Smooth muscle cell (in vitro differentiated cells): ENCODE data around the gene PDC. TPM values are rescaled to one million over a fixed set of nuclear protein-coding genes. Genes with fewer than 3 reads are reported as not detected.

Experiments used
- DNase-seq: peaks from one replicate; lab custom pipeline; 2025; ENCODE audit not compliant: unreplicated experiment; lab: John Stamatoyannopoulos, UW
- H2AFZ ChIP-seq: fragments of 200-600 bp; sonication (generic); 2 replicates; pipeline ENCODE4 v1.6.0; 2016; ENCODE audit warnings: antibody characterized with exemption, low read depth, mild to moderate bottlenecking
- H3F3A ChIP-seq: fragments of 200-600 bp; sonication (generic); 2 replicates; pipeline ENCODE4 v1.6.0; 2017; ENCODE audit warnings: antibody characterized with exemption, low read depth
- H3K27ac ChIP-seq: fragments of 200-600 bp; sonication (generic); 2 replicates; pipeline ENCODE4 v1.5.1; 2016; ENCODE audit warnings: low read depth, mild to moderate bottlenecking
- H3K27me3 ChIP-seq: fragments of 200-600 bp; sonication (generic); 2 replicates; pipeline ENCODE4 v1.6.1; 2016; ENCODE audit warnings: low read depth, mild to moderate bottlenecking
- H3K36me3 ChIP-seq: fragments of 200-600 bp; sonication (generic); 2 replicates; pipeline ENCODE4 v1.5.1; 2016; ENCODE audit warnings: low read depth
- H3K4me1 ChIP-seq: fragments of 200-600 bp; sonication (generic); 2 replicates; pipeline ENCODE4 v1.5.1; 2016; ENCODE audit warnings: low read depth
- H3K4me2 ChIP-seq: fragments of 200-600 bp; sonication (generic); 2 replicates; pipeline ENCODE4 v1.6.0; 2016; ENCODE audit warnings: mild to moderate bottlenecking
- H3K4me3 ChIP-seq: fragments of 200-600 bp; sonication (generic); 2 replicates; pipeline ENCODE4 v1.5.1; 2016; ENCODE audit warnings: mild to moderate bottlenecking
- H3K79me2 ChIP-seq: fragments of 200-600 bp; sonication (generic); 2 replicates; pipeline ENCODE4 v1.6.0; 2016; ENCODE audit warnings: low read depth, mild to moderate bottlenecking
- H3K9ac ChIP-seq: fragments of 200-600 bp; sonication (generic); 2 replicates; pipeline ENCODE4 v1.6.0; 2016; ENCODE audit warnings: low read depth
- H3K9me3 ChIP-seq: fragments of 200-600 bp; sonication (generic); replicated peaks from 2 replicates; pipeline ENCODE4 v1.5.1; 2016; ENCODE audit warnings: low read depth
- H4K20me1 ChIP-seq: fragments of 200-600 bp; sonication (generic); 2 replicates; pipeline ENCODE4 v1.6.0; 2016; ENCODE audit warnings: low read depth
- CTCF ChIP-seq: fragments of 200-600 bp; sonication (generic); IDR thresholded peaks from 2 replicates; pipeline ENCODE4 v1.5.1; 2017; ENCODE audit warnings: borderline replicate concordance, mild to moderate bottlenecking, antibody characterized with exemption; ENCODE audit not compliant: insufficient read depth, poor library complexity, severe bottlenecking
- WGBS: methylation state at CpG from one replicate; pipeline ENCODE4 v1.1.7; 2016; ENCODE audit warnings: low lambda C conversion rate; 5-methylcytosine and 5-hydroxymethylcytosine counted together
- polyA plus RNA-seq: library from polyadenylated mRNA; unstranded; fragments of >200 nt; fragmentation: Nextera tagmentation; extraction: Ambion mirVana; gene quantifications from 2 replicates; pipeline ENCODE4 v1.2.1, GENCODE V29; 2016
- total RNA-seq: library from RNA; depleted of rRNA; stranded (reverse); fragments of >200 nt; gene quantifications from 2 replicates; pipeline ENCODE4 v1.2.3, GENCODE V29; 2014

The PDC gene
- total and polyA plus RNA-seq, 2 experiments from 2014 or later = not detected

GRCh38 chr1:186487163-186487562, 26.2 kb upstream of the PDC start:
- no peak for TF ChIP-seq CTCF
- peak overlapping the region; percentile 24 for H3K27ac ChIP-seq
- no peak overlapping the region for H2AFZ ChIP-seq
- 71% methylated on average over 2 of the region's 2 CpGs for WGBS
- H3K79me2 ChIP-seq = no peaks in the 10 kb centered on the region
- no peaks in the 10 kb centered on the region for H3K4me1 ChIP-seq
- H3K9me3 ChIP-seq = no peaks in the 10 kb centered on the region
- no peaks in the 10 kb centered on the region for H3K27me3 ChIP-seq
- H3K36me3 ChIP-seq = no peaks in the 10 kb centered on the region
- H3F3A ChIP-seq = no peaks in the 10 kb centered on the region
- no peak for DNase-seq
- no peak overlapping the region for H3K9ac ChIP-seq
- H3K4me3 ChIP-seq = no peak overlapping the region
- no peak overlapping the region for H3K4me2 ChIP-seq
- H4K20me1 ChIP-seq = no peaks in the 10 kb centered on the region

- Histone ChIP-seq H3F3A (no peaks in the 10 kb centered on the region), H3K9ac (no peak overlapping the region), H3K4me3 (no peak overlapping the region), H2AFZ (no peak overlapping the region), H4K20me1 (no peaks in the 10 kb centered on the region), H3K4me1 (no peaks in the 10 kb centered on the region), H3K79me2 (no peaks in the 10 kb centered on the region), H3K27ac (no peak overlapping the region), H3K27me3 (no peaks in the 10 kb centered on the region), H3K36me3 (no peaks in the 10 kb centered on the region), H3K9me3 (no peaks in the 10 kb centered on the region), H3K4me2 (no peak overlapping the region)
- 97% methylated on average over 1 of the region's 1 CpG for WGBS
- TF ChIP-seq CTCF = no peak
- DNase-seq = no peak
These were observed 25.1 kb upstream of the PDC start for GRCh38 chr1:186486061-186486460.

GRCh38 chr1:186483561-186483960, 22.6 kb upstream of the PDC start:
- Histone ChIP-seq H3K4me2 (no peak overlapping the region), H2AFZ (no peak overlapping the region), H3K27ac (no peak overlapping the region), H3K79me2 (no peaks in the 10 kb centered on the region), H3K9me3 (no peaks in the 10 kb centered on the region), H3K9ac (no peak overlapping the region), H3K27me3 (no peaks in the 10 kb centered on the region), H3F3A (no peaks in the 10 kb centered on the region), H3K4me3 (no peak overlapping the region), H3K36me3 (no peaks in the 10 kb centered on the region), H3K4me1 (no peaks in the 10 kb centered on the region), H4K20me1 (no peaks in the 10 kb centered on the region)
- DNase-seq = no peak
- 81% methylated on average over 2 of the region's 2 CpGs for WGBS
- TF ChIP-seq CTCF = no peak

DNA sequence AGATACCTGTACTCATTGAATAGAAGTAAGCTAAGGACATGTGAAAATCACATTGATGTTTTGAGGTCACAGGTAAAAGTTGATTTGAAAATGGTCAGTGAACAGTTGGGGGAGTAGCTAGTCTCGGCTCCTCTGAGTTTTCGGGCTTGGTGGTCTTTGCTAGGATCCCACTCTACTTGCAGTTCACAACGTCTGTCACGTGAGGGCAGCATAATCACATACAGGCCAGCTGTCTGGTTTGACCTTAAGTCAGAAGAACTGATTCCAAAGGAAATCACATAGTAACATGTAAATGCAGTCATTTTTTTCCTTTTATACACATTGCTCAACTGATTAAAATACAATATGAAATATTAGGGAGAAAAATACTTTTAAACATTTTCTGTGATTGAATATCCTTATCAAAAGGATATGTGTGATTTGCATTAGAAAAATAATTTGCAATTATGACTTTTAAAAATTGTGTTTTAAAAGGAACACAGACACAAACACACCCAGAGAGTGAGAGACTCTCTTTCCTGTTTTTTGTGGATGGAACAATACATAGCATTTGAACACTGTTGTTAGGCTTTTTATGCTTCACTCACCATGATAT, 21.8 kb upstream of the PDC start:
- H2AFZ ChIP-seq = no peak overlapping the region
- no peak overlapping the region for H3K4me2 ChIP-seq
- no peaks in the 10 kb centered on the region for H3F3A ChIP-seq
- H3K27me3 ChIP-seq = no peaks in the 10 kb centered on the region
- H3K9me3 ChIP-seq = no peaks in the 10 kb centered on the region
- no peak overlapping the region for H3K27ac ChIP-seq
- peak; percentile 96 for TF ChIP-seq CTCF
- H4K20me1 ChIP-seq = no peaks in the 10 kb centered on the region
- 16% methylated on average over 4 of the region's 4 CpGs for WGBS
- no peaks in the 10 kb centered on the region for H3K4me1 ChIP-seq
- H3K4me3 ChIP-seq = no peak overlapping the region
- no peaks in the 10 kb centered on the region for H3K79me2 ChIP-seq
- no peak overlapping the region for H3K9ac ChIP-seq
- no peak for DNase-seq
- no peaks in the 10 kb centered on the region for H3K36me3 ChIP-seq
